BJ (cell line): ENCODE results near the gene TRPM8. TPM values are rescaled to one million over a fixed set of nuclear protein-coding genes. Genes with fewer than 3 reads are reported as not detected.

ENCODE experiments used
- CTCF ChIA-PET: fragments of 350-600 bp; formaldehyde crosslinking; extraction: SDS; loops from one replicate; lab custom pipeline; 2021; ENCODE audit warnings: antibody characterized with exemption, inconsistent platforms; lab: Yijun Ruan, JAX
- POLR2A ChIA-PET: fragments of 300-600 bp; sonication (Branson Sonifier 250); formaldehyde crosslinking; extraction: SDS; loops from one replicate; lab custom pipeline; 2021; ENCODE audit warnings: antibody characterized with exemption; lab: Charles Lee
- DNase-seq: peaks from one replicate; pipeline ENCODE4 v3.0.0-alpha.2; 2011; ENCODE audit warnings: low read depth
- H3K27me3 ChIP-seq: 2 replicates; pipeline ENCODE4 v1.6.0; 2011; ENCODE audit warnings: low read length; ENCODE audit not compliant: control insufficient read depth, insufficient read depth
- H3K36me3 ChIP-seq: 2 replicates; pipeline ENCODE4 v1.5.1; 2011; ENCODE audit warnings: low read length; ENCODE audit not compliant: control insufficient read depth, insufficient read depth
- H3K4me3 ChIP-seq: 2 replicates; pipeline ENCODE4 v1.5.1; 2011; ENCODE audit warnings: low read depth, mild to moderate bottlenecking, control low read depth, low read length
- polyA plus RNA-seq: library from polyadenylated mRNA; depleted of rRNA; stranded (reverse); fragments of >200 nt; gene quantifications from 2 replicates; pipeline ENCODE4 v1.2.3, GENCODE V29; 2011
- TF ChIP-seq, protein P1 (sequence below): IDR thresholded peaks from 2 replicates; pipeline ENCODE4 v1.5.1; 2011; ENCODE audit warnings: low read depth, mild to moderate bottlenecking, control low read depth, inconsistent platforms, low read length, moderate library complexity; ENCODE audit not compliant: insufficient read depth

Gene TRPM8
- polyA plus RNA-seq, 1 experiment, result not detected

DNA sequence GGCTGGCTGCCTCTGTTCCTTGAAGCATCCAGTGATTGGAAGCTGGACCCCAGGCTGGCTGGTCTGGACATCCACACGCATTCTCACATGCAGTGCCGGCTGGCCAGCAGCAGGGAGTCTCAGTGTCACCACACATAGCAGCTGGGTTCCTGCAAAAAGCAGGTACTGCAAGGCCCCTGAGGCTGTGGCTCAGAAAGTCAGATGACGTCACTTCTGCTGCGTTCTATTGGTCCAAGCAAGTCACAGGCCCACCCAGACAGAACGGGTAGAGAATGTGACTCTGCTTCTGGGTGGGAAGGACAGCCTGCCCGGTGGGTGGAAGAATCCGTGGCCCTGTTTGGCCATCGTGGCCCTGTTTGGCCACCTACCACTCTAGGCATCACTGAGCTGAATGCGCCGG is 82.0 kb downstream of the TRPM8 start:
- POLR2A ChIA-PET, result no interaction called here
- Histone ChIP-seq H3K4me3 (no peak overlapping the region), H3K27me3 (peaks cover 1% of the 10 kb centered on the region; the same call in 1 of the 2 replicates), H3K36me3 (no peaks in the 10 kb centered on the region)
- TF ChIP-seq, protein P1, sequence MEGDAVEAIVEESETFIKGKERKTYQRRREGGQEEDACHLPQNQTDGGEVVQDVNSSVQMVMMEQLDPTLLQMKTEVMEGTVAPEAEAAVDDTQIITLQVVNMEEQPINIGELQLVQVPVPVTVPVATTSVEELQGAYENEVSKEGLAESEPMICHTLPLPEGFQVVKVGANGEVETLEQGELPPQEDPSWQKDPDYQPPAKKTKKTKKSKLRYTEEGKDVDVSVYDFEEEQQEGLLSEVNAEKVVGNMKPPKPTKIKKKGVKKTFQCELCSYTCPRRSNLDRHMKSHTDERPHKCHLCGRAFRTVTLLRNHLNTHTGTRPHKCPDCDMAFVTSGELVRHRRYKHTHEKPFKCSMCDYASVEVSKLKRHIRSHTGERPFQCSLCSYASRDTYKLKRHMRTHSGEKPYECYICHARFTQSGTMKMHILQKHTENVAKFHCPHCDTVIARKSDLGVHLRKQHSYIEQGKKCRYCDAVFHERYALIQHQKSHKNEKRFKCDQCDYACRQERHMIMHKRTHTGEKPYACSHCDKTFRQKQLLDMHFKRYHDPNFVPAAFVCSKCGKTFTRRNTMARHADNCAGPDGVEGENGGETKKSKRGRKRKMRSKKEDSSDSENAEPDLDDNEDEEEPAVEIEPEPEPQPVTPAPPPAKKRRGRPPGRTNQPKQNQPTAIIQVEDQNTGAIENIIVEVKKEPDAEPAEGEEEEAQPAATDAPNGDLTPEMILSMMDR, result no peak
- CTCF ChIA-PET, result no interaction called here
- DNase-seq, result no peak

- no peaks in the 10 kb centered on the region for H3K36me3 ChIP-seq
- CTCF ChIA-PET, result interaction anchor here (1.1 to 1.2 kb wide), 2 partner anchors 10 to 499 kb away, joined by 3 to 4 read pairs; no protein-coding TSS in a partner anchor
- POLR2A ChIA-PET, result no interaction called here
- H3K27me3 ChIP-seq, result no peaks in the 10 kb centered on the region; the same call in 1 of the 2 replicates
- TF ChIP-seq, protein P1, result no peak
- no peak for DNase-seq
- no peak overlapping the region for H3K4me3 ChIP-seq
Measured at GRCh38 chr2:234001380-234002160, 84.4 kb downstream of the TRPM8 start.

GRCh38 chr2:234002281-234002680 is 85.1 kb downstream of the TRPM8 start:
- Histone ChIP-seq H3K4me3 (no peak overlapping the region), H3K27me3 (peaks cover 2% of the 10 kb centered on the region), H3K36me3 (no peaks in the 10 kb centered on the region)
- TF ChIP-seq, protein P1, result no peak
- DNase-seq, result no peak
- ChIA-PET CTCF (interaction anchor here (1.1 to 1.2 kb wide), 2 partner anchors 10 to 499 kb away, joined by 3 to 4 read pairs; no protein-coding TSS in a partner anchor), POLR2A (no interaction called here)

DNA sequence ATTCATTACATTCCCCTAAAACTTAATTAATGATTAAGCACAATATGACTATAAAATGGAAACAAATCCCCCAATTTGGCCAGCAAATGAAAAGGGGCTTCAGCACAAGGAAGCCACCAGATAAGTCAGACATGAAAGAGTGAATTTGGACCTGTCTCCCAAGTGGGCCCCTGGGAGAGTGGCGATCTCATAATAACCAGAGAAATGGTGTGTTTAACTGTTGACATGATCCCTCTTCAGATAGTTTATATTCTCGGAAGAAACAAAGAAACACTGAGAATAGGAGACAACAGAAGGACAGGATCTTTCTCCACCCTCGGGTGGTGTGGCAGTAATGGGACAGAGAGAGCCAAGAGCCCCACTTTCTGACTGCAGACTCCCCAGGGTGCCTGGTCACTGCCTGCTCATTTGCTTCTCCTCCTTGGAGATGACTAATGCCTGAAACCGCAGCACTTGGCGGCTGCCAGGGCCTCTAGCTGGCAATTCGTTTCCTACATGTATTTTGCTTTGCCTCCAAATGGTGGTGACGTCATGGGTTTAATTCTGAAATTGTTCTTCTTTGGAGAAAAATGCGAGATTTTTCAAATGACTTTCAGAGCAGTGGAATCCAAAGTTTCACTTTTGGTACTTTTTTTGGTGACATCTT is 86.9 kb downstream of the TRPM8 start:
- ChIA-PET CTCF (no interaction called here), POLR2A (no interaction called here)
- peaks cover 2% of the 10 kb centered on the region for H3K27me3 ChIP-seq
- no peak overlapping the region for H3K4me3 ChIP-seq
- DNase-seq, result peak; percentile 28
- no peaks in the 10 kb centered on the region for H3K36me3 ChIP-seq
- TF ChIP-seq, protein P1, result no peak

DNA sequence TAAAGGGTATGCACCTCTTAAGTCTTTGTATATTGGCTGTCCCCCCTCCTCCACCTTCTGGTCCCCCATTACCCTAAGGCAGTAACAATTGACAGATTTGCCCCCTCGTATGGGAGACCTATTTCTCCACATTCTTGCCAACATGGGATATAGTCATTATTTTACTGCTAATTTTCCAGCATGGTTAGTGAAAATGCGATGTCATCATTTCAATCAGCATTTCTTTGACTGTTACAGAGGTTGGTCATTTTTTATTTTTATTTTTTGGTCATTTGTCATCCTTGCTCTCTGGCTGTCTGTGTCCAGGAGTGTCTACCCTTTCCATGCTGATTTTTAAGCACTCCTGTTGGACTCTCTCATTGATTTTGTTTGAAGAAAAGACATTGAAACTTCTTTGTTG is 88.0 kb downstream of the TRPM8 start:
- ChIA-PET CTCF (no interaction called here), POLR2A (no interaction called here)
- Histone ChIP-seq H3K36me3 (no peaks in the 10 kb centered on the region), H3K27me3 (peaks cover 5% of the 10 kb centered on the region), H3K4me3 (no peak overlapping the region)
- TF ChIP-seq, protein P1, result no peak
- no peak for DNase-seq
